Skeletal muscle satellite cell (primary cell): ENCODE results near the gene ILDR1.
"Not testable (repeated sequence)": the region's sequence is repeated elsewhere in the genome, so short reads cannot be mapped to it uniquely, and the experiment has no call there.

Experiments used
- H3K27me3 ChIP-seq: 2 replicates; pipeline ENCODE4 v1.7.0; 2013; ENCODE audit warnings: low read length; ENCODE audit not compliant: control insufficient read depth, insufficient read depth
- H3K36me3 ChIP-seq: 2 replicates; pipeline ENCODE4 v1.7.0; 2013; ENCODE audit warnings: mild to moderate bottlenecking, control low read depth, low read length; ENCODE audit not compliant: insufficient read depth
- H3K4me1 ChIP-seq: 2 replicates; pipeline ENCODE4 v1.7.0; 2013; ENCODE audit warnings: low read length; ENCODE audit not compliant: control insufficient read depth, insufficient read depth
- H3K4me2 ChIP-seq: 2 replicates; pipeline ENCODE4 v1.7.0; 2013; ENCODE audit warnings: mild to moderate bottlenecking, low read length
- H3K4me3 ChIP-seq: 2 replicates; pipeline ENCODE4 v1.7.0; 2013; ENCODE audit warnings: low read length
- H3K9ac ChIP-seq: 2 replicates; pipeline ENCODE4 v1.7.0; 2013; ENCODE audit warnings: mild to moderate bottlenecking, low read depth, low read length, moderate library complexity
- H3K9me3 ChIP-seq: replicated peaks from 2 replicates; pipeline ENCODE4 v1.7.0; 2013; ENCODE audit warnings: mild to moderate bottlenecking, control low read depth, low read length

ILDR1 gene

GRCh38 chr3:121962443-121962842 is 59.6 kb downstream of the ILDR1 start:
- H3K4me1 ChIP-seq, result no peaks in the 10 kb centered on the region
- no peak overlapping the region for H3K4me2 ChIP-seq
- H3K9me3 ChIP-seq, result no peaks in the 10 kb centered on the region
- no peak overlapping the region for H3K9ac ChIP-seq
- H3K4me3 ChIP-seq, result no peak overlapping the region
- no peaks in the 10 kb centered on the region for H3K36me3 ChIP-seq
- H3K27me3 ChIP-seq, result peaks cover 5% of the 10 kb centered on the region

- Histone ChIP-seq H3K4me3 (no peak overlapping the region), H3K9ac (no peak overlapping the region), H3K36me3 (no peaks in the 10 kb centered on the region), H3K4me1 (no peaks in the 10 kb centered on the region), H3K9me3 (no peaks in the 10 kb centered on the region), H3K27me3 (peaks cover 5% of the 10 kb centered on the region), H3K4me2 (no peak overlapping the region)
Observed at GRCh38 chr3:121961283-121961682, 60.8 kb downstream of the ILDR1 start.

DNA sequence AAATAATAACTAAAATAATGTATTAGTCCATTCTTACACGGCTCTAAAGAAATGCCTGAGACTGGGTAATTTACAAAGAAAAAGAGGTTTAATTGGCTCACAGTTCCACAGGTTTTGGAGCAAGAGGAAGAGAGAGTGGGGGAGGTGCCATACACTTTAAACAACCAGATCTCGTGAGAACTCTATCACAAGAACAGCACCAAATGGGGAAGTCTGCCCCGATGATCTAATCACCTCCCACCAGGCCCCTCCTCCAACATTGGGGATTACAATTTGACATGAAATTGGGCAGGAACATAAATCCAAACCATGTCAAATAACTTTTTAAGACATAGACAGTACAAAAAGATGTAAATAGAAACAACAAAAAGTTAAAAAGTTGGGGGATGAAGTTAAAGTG is 63.2 kb downstream of the ILDR1 start:
- no peak overlapping the region for H3K4me3 ChIP-seq
- H3K4me2 ChIP-seq, result no peak overlapping the region
- no peaks in the 10 kb centered on the region for H3K4me1 ChIP-seq
- H3K27me3 ChIP-seq, result peaks cover 5% of the 10 kb centered on the region
- no peaks in the 10 kb centered on the region for H3K36me3 ChIP-seq
- no peak overlapping the region for H3K9ac ChIP-seq
- no peaks in the 10 kb centered on the region for H3K9me3 ChIP-seq

GRCh38 chr3:121957674-121958415 is 64.2 kb downstream of the ILDR1 start:
- H3K4me1 ChIP-seq, result no peaks in the 10 kb centered on the region
- H3K27me3 ChIP-seq, result peaks cover 5% of the 10 kb centered on the region
- no peaks in the 10 kb centered on the region for H3K9me3 ChIP-seq
- H3K4me3 ChIP-seq, result no peak overlapping the region
- no peaks in the 10 kb centered on the region for H3K36me3 ChIP-seq
- no peak overlapping the region for H3K4me2 ChIP-seq
- H3K9ac ChIP-seq, result no peak overlapping the region

GRCh38 chr3:121956363-121956762 is 65.7 kb downstream of the ILDR1 start:
- no peak overlapping the region for H3K4me3 ChIP-seq
- H3K36me3 ChIP-seq, result no peaks in the 10 kb centered on the region
- no peaks in the 10 kb centered on the region for H3K27me3 ChIP-seq
- no peaks in the 10 kb centered on the region for H3K4me1 ChIP-seq
- no peaks in the 10 kb centered on the region for H3K9me3 ChIP-seq
- H3K4me2 ChIP-seq, result no peak overlapping the region
- no peak overlapping the region for H3K9ac ChIP-seq

- Histone ChIP-seq H3K27me3 (no peaks in the 10 kb centered on the region), H3K36me3 (no peaks in the 10 kb centered on the region), H3K9me3 (no peaks in the 10 kb centered on the region), H3K4me1 (no peaks in the 10 kb centered on the region), H3K9ac (no peak overlapping the region), H3K4me2 (no peak overlapping the region), H3K4me3 (no peak overlapping the region)
Observed at GRCh38 chr3:121951291-121951919, 70.6 kb downstream of the ILDR1 start.

DNA sequence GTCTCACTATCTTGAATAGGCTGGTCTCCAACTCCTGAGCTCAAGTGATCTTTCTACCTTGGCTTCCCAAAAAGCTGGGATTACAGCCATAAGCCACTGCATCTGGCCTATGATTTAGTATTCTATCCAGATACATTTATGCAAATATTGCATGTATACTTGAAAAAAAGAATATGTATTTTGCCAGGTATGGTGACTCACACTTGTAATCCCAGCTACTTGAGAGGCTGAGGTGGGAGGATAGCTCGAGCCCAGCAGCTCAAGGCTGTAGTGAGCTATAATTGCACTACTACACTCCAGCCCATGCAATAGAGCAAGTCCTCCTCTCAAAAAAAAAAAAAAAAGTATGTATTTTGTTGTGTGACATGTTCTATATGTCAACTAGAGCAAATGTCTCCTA is 73.4 kb downstream of the ILDR1 start:
- Histone ChIP-seq H3K36me3 (no peaks in the 10 kb centered on the region), H3K9me3 (no peaks in the 10 kb centered on the region)

DNA sequence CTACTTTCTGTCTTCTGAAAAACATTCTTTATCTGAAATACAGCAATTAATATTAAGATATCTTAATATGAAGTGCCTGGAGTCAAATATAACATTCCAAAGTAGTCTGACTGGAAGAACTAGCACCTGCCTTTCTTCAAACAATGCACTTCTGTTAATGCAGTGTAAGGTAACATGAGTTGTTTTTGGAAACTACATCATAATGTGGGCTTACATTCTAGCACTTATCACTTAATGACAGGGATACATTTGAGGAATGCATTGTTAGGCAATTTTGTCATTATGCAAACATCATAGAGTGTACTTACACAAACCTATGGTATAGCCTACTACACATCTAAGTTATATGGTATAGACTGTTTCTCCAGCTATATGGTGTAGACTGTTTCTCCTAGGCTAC is 78.6 kb downstream of the ILDR1 start:
- H3K4me3 ChIP-seq, result no peak overlapping the region

More for the DNA sequence above, 73.4 kb downstream of the ILDR1 start:
- Histone ChIP-seq H3K4me1 (no peaks in the 10 kb centered on the region), H3K9ac (no peak overlapping the region), H3K27me3 (no peaks in the 10 kb centered on the region), H3K4me3 (no peak overlapping the region), H3K4me2 (no peak overlapping the region)

DNA sequence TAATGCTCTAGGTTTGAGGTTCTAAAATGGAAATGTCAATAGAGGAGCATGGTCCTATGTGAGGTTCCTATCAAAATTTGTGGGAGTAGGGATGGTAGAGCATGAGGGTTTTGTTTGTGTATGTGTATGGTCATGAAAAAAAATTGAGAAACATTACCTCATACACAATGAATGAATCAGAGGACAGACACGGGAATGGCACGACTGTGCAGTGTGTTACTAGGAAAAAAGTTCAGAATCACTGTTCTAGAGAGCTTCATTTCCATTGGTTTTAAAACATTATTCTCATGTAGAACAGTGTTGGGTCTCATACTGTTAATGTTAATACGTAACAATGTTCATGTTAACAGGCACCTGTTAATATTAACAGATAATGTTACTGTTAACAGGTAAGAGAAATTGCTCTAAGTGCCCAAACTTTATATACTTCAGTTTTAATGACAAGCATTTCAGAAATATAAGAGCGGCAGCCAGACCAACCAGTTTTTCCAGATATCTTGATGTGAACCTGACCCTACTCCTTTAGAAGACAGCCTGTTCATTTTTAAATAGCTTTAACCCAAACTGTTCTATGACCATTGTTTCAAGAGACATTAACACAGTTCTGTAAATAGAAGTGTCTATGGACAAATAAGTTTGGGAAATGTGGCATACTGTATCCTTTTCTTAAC is 79.8 kb downstream of the ILDR1 start:
- Histone ChIP-seq H3K36me3 (no peaks in the 10 kb centered on the region), H3K9me3 (no peaks in the 10 kb centered on the region), H3K9ac (no peak overlapping the region), H3K27me3 (no peaks in the 10 kb centered on the region), H3K4me3 (no peak overlapping the region), H3K4me2 (no peak overlapping the region), H3K4me1 (no peaks in the 10 kb centered on the region)

More for the DNA sequence above, 78.6 kb downstream of the ILDR1 start:
- H3K9ac ChIP-seq, result no peak overlapping the region
- H3K36me3 ChIP-seq, result no peaks in the 10 kb centered on the region
- H3K9me3 ChIP-seq, result no peaks in the 10 kb centered on the region
- no peaks in the 10 kb centered on the region for H3K27me3 ChIP-seq
- H3K4me2 ChIP-seq, result no peak overlapping the region
- no peaks in the 10 kb centered on the region for H3K4me1 ChIP-seq

GRCh38 chr3:121941592-121941991 is 80.5 kb downstream of the ILDR1 start:
- no peak overlapping the region for H3K4me2 ChIP-seq
- H3K4me3 ChIP-seq, result no peak overlapping the region
- H3K36me3 ChIP-seq, result no peaks in the 10 kb centered on the region
- H3K27me3 ChIP-seq, result no peaks in the 10 kb centered on the region
- H3K9ac ChIP-seq, result no peak overlapping the region
- no peaks in the 10 kb centered on the region for H3K4me1 ChIP-seq
- no peaks in the 10 kb centered on the region for H3K9me3 ChIP-seq

DNA sequence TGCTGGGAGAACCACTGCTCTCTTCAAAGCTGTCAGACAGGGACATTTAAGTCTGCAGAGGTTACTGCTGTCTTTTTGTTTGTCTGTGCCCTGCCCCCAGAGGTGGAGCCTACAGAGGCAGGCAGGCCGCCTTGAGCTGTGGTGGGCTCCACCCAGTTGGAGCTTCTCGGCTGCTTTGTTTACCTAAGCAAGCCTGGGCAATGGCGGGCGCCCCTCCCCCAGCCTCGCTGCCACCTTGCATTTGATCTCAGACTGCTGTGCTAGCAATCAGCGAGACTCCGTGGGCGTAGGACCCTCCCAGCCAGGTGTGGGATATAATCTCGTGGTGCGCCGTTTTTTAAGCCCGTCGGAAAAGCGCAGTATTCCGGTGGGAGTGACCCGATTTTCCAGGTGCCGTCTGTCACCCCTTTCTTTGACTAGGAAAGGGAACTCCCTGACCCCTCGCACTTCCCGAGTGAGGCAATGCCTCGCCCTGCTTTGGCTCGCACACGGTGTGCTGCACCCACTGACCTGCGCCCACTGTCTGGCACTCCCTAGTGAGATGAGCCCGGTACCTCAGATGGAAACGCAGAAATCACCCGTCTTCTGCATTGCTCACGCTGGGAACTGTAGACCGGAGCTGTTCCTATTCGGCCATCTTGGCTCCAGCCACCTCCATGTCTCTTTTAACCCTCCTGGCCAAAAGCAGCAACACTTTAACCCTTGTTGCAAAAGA is 83.7 kb downstream of the ILDR1 start:
- not testable (repeated sequence) for H3K4me1 ChIP-seq, H3K9ac ChIP-seq, H3K4me2 ChIP-seq, H3K9me3 ChIP-seq, H3K36me3 ChIP-seq, H3K27me3 ChIP-seq, H3K4me3 ChIP-seq
